Measurements from ENCODE around the gene SLC39A13. TPM values are rescaled to one million over a fixed set of nuclear protein-coding genes. Genes with fewer than 3 reads are reported as not detected.

SLC39A13 gene
- total and polyA plus RNA-seq, 2 of the 13 experiments (the other 11 are each of a cell fraction or from before 2014, with no cell fraction given), result 15.3 to 30.5 TPM

- no peak for TF ChIP-seq CAMTA2 (CRISPR knock-in tag; IDR thresholded peaks at IDR 0.05; ENCODE audit: borderline replicate concordance)
- peak; percentile 99 for TF ChIP-seq KDM5A (IDR thresholded peaks at IDR 0.05; ENCODE audit: borderline replicate concordance, low read length)
- no peak for TF ChIP-seq TBX3 (IDR thresholded peaks at IDR 0.05; ENCODE audit: borderline replicate concordance)
- TF ChIP-seq NR2F1 (CRISPR knock-in tag; IDR thresholded peaks at IDR 0.05), result no peak
- no peak for TF ChIP-seq KIAA2018 (CRISPR knock-in tag; IDR thresholded peaks at IDR 0.05; ENCODE audit: borderline replicate concordance)
- TF ChIP-seq SCMH1 (CRISPR knock-in tag; IDR thresholded peaks at IDR 0.05; ENCODE audit: borderline replicate concordance), result no peak
- TF ChIP-seq ZNF556 (CRISPR knock-in tag; IDR thresholded peaks at IDR 0.05; ENCODE audit: borderline replicate concordance), result peak; percentile 6; the same call in 1 of the 2 replicates
- no peak for TF ChIP-seq ZNF883 (CRISPR knock-in tag; IDR thresholded peaks at IDR 0.05; ENCODE audit: not compliant biosample characterization)
- no peak; the same call in 1 of the 2 replicates for TF ChIP-seq FOXO1 (CRISPR knock-in tag; IDR thresholded peaks at IDR 0.05)
- TF ChIP-seq YY1 (IDR thresholded peaks at IDR 0.05; ENCODE audit: insufficient read depth, insufficient replicate concordance, low read depth, low read length), result peak; percentile 94
- TF ChIP-seq HDAC6 (IDR thresholded peaks at IDR 0.05; ENCODE audit: low read depth, low read length), result no peak
- TF ChIP-seq ZNF225 (CRISPR knock-in tag; IDR thresholded peaks at IDR 0.05), result 0 out of 2 replicates have a peak, but pooled peaks have one; percentile 72
- no peak for TF ChIP-seq SATB2 (CRISPR knock-in tag; IDR thresholded peaks at IDR 0.05)
- no peak for TF ChIP-seq ATF7 (IDR thresholded peaks at IDR 0.05)
- TF ChIP-seq ATF7 (CRISPR knock-in tag; IDR thresholded peaks at IDR 0.05), result no peak
- no peak for TF ChIP-seq ZNF549 (CRISPR knock-in tag; IDR thresholded peaks at IDR 0.05)
- no peak for TF ChIP-seq FLYWCH1 (CRISPR knock-in tag; IDR thresholded peaks at IDR 0.05)
- no peak for TF ChIP-seq MAFK (conservative IDR thresholded peaks at IDR 0.05 in 1 of 2, IDR thresholded peaks at IDR 0.05 in 1 of 2; ENCODE audit: low read length in 2 of 2)
- TF ChIP-seq BORCS8-MEF2B (CRISPR knock-in tag; IDR thresholded peaks at IDR 0.05), result no peak; the same call in 1 of the 2 replicates
- TF ChIP-seq U2AF2 (IDR thresholded peaks at IDR 0.05; ENCODE audit: low read depth, low read length), result no peak
- TF ChIP-seq SALL1 (CRISPR knock-in tag; IDR thresholded peaks at IDR 0.05), result no peak; the same call in 1 of the 2 replicates
- peak; percentile 90 for TF ChIP-seq SP2 (CRISPR knock-in tag; IDR thresholded peaks at IDR 0.05)
These were observed 17.9 kb downstream of the SLC39A13 start, which contains the start of gene PSMC3 (continued) for GRCh38 chr11:47426062-47426956.
